Left renal cortex interstitium (tissue), 4 donors: ENCODE measurements around the gene SMCR8. TPM values are rescaled to one million over a fixed set of nuclear protein-coding genes. Genes with fewer than 3 reads are reported as not detected.
"Not testable (repeated sequence)": the region's sequence is repeated elsewhere in the genome, so short reads cannot be mapped to it uniquely, and the experiment has no call there.

ENCODE experiments used
- DNase-seq, 4 donors: peaks; one replicate each; pipeline ENCODE4 v3.0.0-alpha.2; 2013; ENCODE audit warnings: low read depth in 4 of 4, low spot score in 2 of 4, missing footprints in 1 of 4
- polyA plus RNA-seq, 4 donors: library from polyadenylated mRNA; unstranded; fragments of 120-200 nt; gene quantifications; one replicate each; pipeline ENCODE4 v1.2.1, GENCODE V29; 2013; ENCODE audit not compliant: insufficient read length in 4 of 4

Gene SMCR8
- polyA plus RNA-seq, 4 donors, result 14.4 to 18.5 (median 15.8) TPM

GRCh38 chr17:18318117-18318516 is 3.0 kb downstream of the SMCR8 start:
- no peak for DNase-seq

GRCh38 chr17:18318771-18319450 is 3.8 kb downstream of the SMCR8 start:
- no peak for DNase-seq

- DNase-seq, result no peak
Observed at GRCh38 chr17:18319604-18320256, 4.6 kb downstream of the SMCR8 start.

GRCh38 chr17:18320301-18320700 is 5.2 kb downstream of the SMCR8 start:
- DNase-seq, result no peak

- DNase-seq, result no peak
Observed at GRCh38 chr17:18321309-18321708, 6.2 kb downstream of the SMCR8 start.

GRCh38 chr17:18322522-18322921 is 7.4 kb downstream of the SMCR8 start:
- no peak for DNase-seq

- no peak for DNase-seq
Observed at GRCh38 chr17:18323007-18323406, 7.9 kb downstream of the SMCR8 start.

GRCh38 chr17:18323507-18324139 is 8.5 kb downstream of the SMCR8 start:
- no peak for DNase-seq

GRCh38 chr17:18324140-18325050 is 9.3 kb downstream of the SMCR8 start:
- no peak for DNase-seq

- DNase-seq, result no peak
Observed at GRCh38 chr17:18326039-18326438, 10.9 kb downstream of the SMCR8 start.

GRCh38 chr17:18326572-18326971 is 11.5 kb downstream of the SMCR8 start:
- no peak for DNase-seq

- no peak for DNase-seq
Observed at GRCh38 chr17:18327093-18327492, 12.0 kb downstream of the SMCR8 start.

- DNase-seq, result no peak
Observed at GRCh38 chr17:18327556-18327955, 12.5 kb downstream of the SMCR8 start.

GRCh38 chr17:18328643-18329204 is 13.6 kb downstream of the SMCR8 start:
- DNase-seq, result no peak

GRCh38 chr17:18331879-18332278 is 16.8 kb downstream of the SMCR8 start:
- DNase-seq, result no peak

- DNase-seq, result no peak
Observed at GRCh38 chr17:18332909-18333489, 17.9 kb downstream of the SMCR8 start.

- DNase-seq, result not testable (repeated sequence)
Observed at GRCh38 chr17:18338158-18338557, 23.1 kb downstream of the SMCR8 start.

- DNase-seq, result no peak
Observed at GRCh38 chr17:18339933-18340332, 24.8 kb downstream of the SMCR8 start.

- DNase-seq, result no peak
Observed at GRCh38 chr17:18344021-18344420, 28.9 kb downstream of the SMCR8 start.

- no peak for DNase-seq
Observed at GRCh38 chr17:18353541-18353940, 38.4 kb downstream of the SMCR8 start.
